ENCODE results near the gene RAB20.

RAB20 gene

DNA sequence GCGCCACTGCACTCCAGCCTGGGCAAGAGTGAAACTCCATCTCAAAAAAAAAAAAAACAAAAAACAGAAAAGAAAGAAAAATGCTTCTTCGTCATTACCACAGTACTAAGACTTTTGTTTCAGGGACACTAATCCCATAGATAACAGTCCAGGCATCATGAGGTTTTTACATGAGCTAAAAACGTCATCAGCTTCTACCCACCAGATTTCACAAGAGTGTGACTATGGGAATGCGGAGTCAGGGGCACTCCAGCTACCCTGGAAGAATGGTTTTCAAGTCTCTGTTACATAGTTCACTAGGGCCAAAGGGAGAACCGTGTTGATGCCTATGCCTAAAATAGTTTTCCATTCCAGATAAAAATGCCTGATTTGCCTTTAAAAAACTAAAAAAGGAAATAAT lies 33.2 kb downstream of the RAB20 start:
- no peak for DNase-seq

- DNase-seq, result no peak
These were observed 35.9 kb downstream of the RAB20 start for GRCh38 chr13:110525328-110526319.

DNA sequence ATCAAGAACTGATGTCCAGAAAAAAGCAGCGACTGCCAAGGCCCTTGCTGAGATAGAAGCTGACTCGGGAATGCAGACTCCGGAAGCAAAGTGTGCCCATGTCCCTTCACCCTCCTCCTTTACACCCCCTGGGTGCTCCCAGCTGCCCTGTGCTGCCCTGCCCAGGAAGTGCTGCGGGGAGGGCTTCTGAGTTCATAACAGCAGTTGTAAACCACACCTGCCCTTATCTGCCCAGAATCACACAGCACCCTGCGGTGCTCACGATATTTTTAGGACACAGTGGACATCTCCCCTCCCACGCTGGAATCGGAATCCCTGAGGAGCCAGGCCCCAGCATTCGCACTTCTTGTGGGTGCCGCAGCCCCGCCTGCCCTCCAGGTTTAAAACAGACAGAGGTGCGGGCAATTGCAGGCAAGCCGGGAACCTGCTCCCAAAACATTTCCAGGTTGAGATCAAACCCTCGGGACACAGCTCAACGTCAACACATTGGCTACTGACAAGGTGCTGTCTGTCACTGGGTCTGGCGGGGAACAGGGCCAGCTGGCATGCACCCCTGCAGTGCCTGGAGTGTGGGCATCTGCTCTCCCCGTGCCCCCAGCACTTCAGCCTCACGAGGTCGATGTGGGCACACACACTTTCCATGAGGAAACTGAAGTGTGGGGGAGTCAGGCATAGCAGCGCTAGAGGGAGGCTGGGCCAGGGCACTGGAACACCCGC lies 36.8 kb downstream of the RAB20 start:
- no peak for DNase-seq

GRCh38 chr13:110523838-110524540 lies 37.5 kb downstream of the RAB20 start:
- DNase-seq, result no peak

- no peak for DNase-seq
These were observed 38.3 kb downstream of the RAB20 start for GRCh38 chr13:110523180-110523579.

DNA sequence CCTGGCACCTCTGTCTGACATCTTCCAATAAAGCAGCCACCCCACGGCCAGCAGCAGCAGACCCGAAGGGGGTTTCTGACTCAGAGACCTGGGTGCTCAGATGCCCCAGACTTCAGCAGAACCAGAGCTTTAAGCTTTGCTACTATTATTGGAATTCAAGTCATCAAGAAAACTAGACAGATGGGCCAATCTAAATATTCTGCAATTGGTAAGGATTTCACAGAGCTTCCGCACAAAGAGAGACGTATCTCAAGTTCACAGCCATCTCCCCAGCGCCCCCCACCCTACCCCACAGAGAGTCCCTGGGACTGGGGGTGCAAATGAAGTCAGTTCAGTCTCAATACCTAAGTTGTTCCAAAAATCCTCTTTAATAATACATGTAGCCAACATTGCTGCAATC lies 38.8 kb downstream of the RAB20 start:
- no peak for DNase-seq

DNA sequence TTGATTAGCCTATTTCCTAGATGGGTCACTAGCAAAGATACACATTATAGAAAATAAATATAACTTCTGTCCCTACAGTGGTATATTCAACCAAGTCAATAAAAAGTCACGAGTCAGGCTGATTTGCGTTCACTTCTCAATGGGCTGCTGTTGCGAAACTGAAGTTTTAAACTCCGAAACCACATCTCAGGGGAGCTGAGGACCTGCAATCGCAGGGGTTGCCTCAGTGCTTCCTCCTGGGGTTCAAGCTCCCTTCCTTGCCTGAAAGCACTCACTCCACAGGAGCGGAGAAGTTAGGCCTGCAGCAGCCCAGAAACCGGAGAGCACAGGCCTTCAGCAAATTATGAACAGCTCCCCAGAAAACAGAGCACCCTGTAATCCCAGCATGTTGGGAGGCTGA lies 39.6 kb downstream of the RAB20 start:
- no peak for DNase-seq

GRCh38 chr13:110521296-110521680 lies 40.2 kb downstream of the RAB20 start:
- no peak for DNase-seq

DNA sequence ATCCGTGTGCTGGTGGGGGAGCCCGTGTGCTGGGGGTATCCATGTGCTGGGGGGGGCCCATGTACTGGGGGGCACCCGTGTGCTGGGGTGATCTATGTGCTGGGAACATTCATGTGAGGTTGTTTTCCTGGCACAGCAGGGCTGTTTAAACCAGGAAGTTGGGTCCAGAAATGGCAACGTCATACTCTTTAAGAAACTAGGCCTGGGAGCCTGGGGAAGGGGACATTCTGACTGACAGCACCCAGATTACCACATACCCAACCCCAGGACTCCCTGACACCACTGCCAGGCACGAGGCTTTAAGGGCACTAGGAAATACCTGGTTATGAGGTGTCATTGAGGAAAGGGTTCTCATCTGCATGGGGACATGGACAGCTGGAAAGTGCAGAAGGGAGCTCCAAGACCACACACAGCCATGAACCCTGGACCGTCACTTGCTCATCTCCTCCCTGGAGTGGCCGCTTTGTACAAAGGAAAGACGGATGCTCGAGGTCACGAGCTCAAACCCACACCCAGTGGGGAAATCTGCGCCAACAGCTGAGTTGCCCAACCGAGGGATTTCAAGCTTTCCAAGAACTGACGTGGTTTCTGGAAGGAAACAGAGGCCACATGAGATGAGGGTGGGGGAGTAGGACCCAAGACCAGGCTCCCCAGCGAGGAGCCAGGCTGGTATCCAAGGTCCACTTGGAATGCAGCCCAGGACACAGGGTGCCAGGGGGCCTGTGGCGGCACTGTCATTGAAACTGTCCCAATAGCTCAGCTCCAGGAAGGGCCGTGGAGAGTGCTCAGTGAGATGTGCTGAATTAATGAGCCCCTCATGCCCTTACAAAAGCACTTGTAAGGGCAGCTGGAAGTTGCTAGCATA lies 40.9 kb downstream of the RAB20 start:
- DNase-seq, result no peak

GRCh38 chr13:110519506-110519905 lies 42.0 kb downstream of the RAB20 start:
- DNase-seq, result no peak

GRCh38 chr13:110519046-110519445 lies 42.5 kb downstream of the RAB20 start:
- DNase-seq, result no peak

DNA sequence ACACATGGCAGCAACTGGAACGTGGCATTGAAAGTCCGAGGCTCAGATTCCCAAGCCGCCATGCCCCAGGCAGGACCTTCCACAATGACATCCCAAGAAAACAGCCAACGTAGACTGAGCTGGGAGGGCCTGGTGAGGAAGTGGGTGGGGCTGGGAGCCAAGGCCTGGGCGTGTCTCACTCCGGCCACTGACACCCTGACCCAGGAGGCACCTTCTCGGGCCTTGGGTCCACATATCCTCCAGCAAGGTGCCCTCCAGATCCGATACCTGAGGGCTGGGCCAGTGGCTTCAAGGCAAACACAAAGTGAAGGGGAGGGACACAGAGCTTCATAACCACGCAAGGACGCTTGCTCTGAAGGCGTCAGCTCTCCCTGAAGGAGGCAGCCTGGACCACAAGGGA lies 43.0 kb downstream of the RAB20 start:
- DNase-seq, result no peak

- no peak for DNase-seq
These were observed 43.3 kb downstream of the RAB20 start for GRCh38 chr13:110518226-110518525.

- no peak for DNase-seq
These were observed 43.9 kb downstream of the RAB20 start for GRCh38 chr13:110517505-110518225.

GRCh38 chr13:110516500-110516899 lies 45.0 kb downstream of the RAB20 start:
- DNase-seq, result no peak

GRCh38 chr13:110512198-110512740 lies 49.3 kb downstream of the RAB20 start:
- DNase-seq, result no peak

- DNase-seq, result no peak
These were observed 49.9 kb downstream of the RAB20 start for GRCh38 chr13:110511509-110512181.

GRCh38 chr13:110509971-110510786 lies 51.3 kb downstream of the RAB20 start:
- no peak for DNase-seq

GRCh38 chr13:110509478-110509926 lies 52.0 kb downstream of the RAB20 start:
- DNase-seq, result no peak

Measured in stimulated activated CD4-positive, alpha-beta T cell treated with anti-CD3 and anti-CD28 coated beads, Interleukin-2, amount 100 ng/mL, for 48 hours (primary cell).